ENCODE measurements around the gene CAMLG.
"Not testable (repeated sequence)": the region's sequence is repeated elsewhere in the genome, so short reads cannot be mapped to it uniquely, and the experiment has no call there.

Gene CAMLG

DNA sequence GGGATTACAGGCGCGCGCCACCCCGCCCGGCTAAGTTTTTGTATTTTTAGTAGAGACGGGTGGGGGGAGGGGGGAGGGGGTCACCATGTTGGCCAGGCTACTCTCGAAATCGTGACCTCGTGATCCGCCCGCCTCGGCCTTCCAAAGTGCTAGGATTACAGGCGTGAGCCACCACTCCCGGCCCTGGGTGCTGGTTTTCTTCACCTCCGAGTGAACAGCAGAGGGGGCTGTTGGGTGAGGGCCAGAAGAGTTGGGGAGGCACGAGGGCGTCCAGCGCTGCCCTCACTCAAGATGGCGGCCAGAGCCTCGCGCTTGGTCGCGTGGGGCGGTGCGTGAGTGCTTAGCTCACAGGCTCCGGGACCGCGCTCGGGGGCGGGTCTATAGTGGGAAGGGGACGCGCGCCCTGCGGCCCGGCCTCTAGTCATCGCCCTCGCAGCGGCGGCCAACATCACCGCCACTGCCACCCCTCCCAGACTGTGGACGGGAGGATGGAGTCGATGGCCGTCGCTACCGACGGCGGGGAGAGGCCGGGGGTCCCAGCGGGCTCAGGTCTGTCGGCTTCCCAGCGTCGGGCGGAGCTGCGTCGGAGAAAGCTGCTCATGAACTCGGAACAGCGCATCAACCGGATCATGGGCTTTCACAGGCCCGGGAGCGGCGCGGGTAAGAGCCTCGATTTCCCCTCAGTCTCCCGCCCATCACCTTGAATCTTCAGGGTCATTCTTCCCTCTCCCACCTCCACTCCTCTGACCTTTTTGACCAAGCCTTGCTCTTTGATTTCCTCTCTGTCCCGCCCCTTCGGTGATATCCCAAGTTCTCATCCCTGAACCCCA is at the start of gene CAMLG:
TSS of gene CAMLG (plus strand) at position 416 of the 830 bp plus-strand sequence. CDS start at position 489, 73 bp downstream.
- DNase-seq (ENCODE audit: low read depth in 2 of 2) = peak; percentile 92 to 93

DNA sequence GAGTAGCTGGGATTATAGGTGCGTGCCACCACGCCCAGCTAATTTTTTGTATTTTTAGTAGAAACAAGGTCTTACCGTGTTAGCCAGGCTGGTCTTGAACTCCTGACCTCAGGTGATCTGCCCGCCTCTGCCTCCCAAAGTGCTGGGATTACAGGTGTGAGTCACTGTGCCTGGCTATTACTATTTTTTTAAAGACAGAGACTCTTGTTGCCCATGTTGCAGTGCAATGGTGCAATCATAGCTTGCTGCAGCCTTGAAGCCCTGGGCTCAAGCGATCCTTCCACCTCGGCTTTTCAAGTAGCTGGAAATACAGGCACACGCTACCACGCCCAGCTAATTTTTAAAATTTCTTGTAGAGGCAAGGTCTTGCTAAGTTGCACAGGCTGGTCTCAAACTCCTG is 48.2 kb upstream of the CAMLG start:
- not testable (repeated sequence) for DNase-seq (ENCODE audit: low read depth in 2 of 2)

DNA sequence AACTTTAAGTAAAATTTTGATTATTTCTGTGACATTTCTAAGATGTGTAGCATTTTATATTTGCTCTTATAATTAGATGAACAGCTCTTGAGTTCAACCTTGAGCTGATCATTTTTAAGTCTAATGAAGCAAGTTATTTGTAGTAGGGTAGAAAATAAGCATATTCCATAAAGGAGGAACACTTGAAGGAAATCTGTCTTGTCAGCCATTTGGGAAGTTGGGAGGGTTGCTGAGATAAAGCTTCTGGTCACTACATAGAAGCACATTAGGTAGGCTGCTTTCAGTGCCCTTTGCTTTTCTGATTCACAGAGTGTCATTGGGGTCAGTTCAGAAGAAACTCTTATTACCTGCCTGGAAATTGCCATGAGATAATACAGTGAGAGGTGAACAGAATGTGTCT is 45.6 kb upstream of the CAMLG start:
- no peak for DNase-seq (ENCODE audit: low read depth in 2 of 2)

DNA sequence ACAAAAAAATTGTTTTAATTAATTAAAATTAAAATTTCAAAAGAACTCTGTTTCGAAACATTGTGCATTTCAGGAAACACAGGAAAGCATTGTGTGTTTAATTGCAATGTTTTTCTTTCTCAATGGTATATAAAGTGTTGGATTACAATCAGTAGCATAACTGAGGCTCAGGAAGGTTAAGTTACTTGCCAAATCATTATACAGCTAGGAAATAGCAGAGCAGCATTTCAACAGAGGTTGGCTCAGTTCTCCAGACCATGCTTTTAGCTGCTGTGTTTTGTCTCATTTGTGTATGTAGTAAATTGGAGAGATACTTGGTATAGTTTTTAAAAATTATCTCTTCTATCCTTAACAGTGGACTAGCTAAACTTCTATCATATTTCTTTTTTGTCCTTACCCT is 30.0 kb upstream of the CAMLG start:
- no peak for DNase-seq (ENCODE audit: low read depth in 2 of 2)

DNA sequence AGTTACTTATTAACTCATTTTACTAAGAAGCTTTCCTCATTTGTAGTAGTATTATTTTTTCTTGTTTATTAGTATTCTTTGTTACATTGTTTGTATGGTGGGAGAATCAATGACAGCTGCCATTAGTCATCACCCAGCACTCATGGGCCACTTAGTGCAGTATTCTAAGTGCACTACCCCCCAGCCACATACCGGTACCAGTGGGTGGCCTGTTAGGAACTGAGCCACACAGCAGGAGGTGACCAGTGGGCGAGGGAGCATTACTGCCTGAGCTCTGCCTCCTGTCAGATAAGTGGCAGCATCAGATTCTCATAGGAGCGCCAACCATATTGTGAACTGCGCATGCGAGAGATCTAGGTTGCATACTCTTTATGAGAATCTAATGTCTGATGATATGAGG is 24.2 kb upstream of the CAMLG start:
- DNase-seq (ENCODE audit: low read depth in 2 of 2) = no peak

DNA sequence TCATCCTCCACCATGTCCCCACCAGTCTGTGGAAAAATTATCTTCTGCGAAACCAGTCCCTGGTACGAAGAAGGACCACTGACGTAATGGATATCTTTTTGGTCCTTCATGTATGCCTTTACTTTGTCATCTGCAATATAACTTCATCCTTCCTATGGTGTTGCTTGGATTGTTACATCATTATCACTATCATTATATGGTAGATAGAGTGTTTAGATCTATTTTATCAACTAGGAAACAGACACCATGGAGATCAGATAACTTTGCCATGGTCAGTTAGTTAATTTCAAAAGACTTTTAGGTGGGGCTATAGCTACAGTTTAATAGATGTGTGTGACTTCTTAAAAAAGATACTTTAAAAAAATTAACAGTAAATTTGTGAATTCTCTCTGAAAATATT is 23.8 kb upstream of the CAMLG start:
- no peak for DNase-seq (ENCODE audit: low read depth in 2 of 2)

DNA sequence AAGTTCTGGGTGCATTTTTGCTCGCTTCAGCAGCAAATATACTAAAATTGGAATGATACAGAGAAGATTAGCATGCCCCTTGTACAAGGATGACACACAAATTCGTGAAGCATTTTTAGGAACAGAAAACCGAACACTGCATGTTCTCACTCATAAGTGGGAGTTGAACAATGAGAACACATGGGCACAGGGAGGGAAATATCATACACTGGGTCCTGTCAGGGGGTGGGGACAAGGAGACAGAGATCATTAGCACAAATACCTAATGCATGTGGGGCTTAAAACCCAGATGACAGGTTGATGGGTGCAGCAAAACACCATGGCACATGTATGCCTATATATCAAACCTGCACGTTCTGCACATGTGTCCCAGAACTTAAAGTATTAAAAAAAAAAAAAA is 22.9 kb upstream of the CAMLG start:
- DNase-seq (ENCODE audit: low read depth in 2 of 2) = not testable (repeated sequence)

DNA sequence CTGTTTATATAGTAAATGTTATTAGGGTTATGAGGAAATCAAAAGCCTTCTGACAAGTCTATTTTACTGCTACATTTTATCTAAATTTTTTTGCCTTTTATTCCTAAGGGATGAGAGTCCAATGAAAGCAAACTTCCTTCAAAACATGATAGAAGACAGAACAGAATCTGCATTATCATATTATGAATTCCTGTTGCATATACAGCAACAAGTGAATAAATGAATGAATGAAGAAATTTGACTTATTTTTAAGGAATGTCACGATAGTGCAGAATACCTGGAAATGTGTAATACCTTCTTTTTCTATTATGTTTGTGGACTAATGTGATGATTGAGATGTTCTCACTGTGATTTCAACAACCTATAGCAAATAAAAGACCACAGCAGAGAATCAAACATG is 13.5 kb upstream of the CAMLG start:
- DNase-seq (ENCODE audit: low read depth in 2 of 2) = no peak

DNA sequence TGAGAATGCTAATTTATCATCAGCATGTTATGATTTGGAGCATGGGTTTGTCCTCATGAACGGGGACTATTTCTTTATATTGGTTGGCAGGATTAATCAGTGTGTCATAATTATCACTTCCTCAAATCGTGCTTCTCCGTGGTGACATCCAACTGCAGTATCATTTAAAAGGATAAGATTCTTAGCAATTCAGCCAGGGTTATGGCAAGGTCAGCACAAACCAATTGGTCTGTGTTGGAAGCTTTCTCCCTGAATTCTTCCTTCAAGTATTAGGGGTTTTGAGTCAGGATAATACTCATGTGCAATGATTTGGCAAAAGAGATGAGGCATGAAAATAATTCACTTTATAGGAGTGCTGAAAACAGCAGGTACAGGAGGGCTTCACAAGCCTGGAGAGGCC is 5.5 kb upstream of the CAMLG start:
- DNase-seq (ENCODE audit: low read depth in 2 of 2) = no peak

DNA sequence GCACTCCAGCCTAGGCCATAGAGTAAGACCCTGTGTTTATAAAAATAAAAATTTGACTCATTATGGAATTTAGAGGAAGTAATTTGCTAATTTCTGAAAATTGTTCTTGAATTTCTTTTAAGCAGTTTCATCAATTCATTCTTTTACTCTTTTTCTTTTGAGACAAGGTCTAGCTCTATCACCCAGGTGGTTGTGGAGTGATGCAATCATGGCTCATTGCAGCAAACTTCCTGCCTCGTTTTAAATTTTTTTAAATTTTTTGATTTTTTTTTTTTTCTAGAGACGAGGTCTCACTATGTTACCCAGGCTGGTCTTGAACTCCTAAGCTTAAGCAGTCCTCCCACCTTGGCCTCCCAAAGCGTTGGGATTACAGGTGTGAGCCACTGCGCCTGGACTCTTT is 3.1 kb upstream of the CAMLG start:
- DNase-seq (ENCODE audit: low read depth in 2 of 2) = no peak

DNA sequence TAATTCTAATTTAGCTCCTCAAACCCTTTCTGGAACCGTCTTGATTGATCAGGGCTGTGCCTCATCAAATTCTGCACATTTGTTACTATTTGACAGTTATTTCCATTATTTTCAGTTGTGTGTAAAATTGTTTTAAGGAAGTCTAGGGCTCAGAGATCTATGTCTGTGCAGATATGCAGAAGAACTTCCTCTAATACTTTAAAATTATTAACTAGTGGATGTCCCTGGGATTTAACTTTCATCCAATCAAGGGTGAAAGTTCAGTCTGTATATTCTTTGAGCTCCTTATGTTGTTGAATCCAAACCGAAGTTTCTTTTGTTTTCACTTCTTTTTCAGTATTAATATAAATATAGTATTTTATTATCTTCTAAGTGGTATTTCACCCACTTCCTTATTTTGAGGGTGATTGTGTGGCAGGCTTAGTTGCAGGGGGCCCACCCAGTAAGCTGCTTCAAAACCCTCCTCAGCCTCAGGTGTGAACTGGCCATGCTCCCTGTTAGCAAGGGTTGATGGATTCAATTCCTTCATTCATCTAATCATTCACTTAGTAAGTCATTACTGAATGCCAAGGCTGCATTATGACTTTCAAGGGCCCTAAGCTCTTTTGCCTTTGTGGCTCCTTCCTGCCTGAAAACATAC is 2.1 kb upstream of the CAMLG start:
- DNase-seq (ENCODE audit: low read depth in 2 of 2) = no peak

DNA sequence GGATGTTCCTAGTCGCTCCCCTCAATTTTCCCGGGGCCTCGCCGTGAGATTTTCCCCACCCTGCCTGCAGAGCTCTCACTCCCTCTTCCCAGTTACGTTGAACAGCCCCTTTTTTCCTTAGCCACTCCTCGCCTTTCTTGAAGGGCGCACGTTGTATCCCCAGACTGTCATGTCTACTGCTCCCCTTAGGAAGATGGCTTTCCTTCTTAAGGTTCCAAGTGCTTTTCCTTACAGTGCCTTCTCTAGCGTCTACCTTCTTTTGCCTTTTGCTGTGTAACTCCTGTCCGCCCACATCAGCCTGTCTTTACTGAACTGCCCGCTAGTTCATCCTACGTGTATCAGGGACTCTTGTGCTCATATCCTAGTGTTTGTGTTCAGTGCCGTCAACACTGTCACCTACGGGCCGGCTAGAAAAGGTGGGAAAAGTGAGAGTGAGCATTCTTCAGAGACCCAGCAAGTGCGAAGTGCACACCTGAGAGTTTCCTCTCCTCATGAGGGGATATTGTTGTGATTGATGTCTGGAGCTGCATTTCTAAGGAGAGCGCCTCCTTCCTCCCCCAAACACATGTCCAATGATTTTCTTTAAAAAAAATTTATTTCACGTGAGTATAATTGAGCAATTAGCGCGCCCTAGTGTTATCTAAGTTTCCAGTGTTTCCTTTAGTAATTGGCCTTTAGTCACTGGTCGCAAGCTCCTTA is 764 bp downstream of the CAMLG start:
- no peak for DNase-seq (ENCODE audit: low read depth in 2 of 2)

DNA sequence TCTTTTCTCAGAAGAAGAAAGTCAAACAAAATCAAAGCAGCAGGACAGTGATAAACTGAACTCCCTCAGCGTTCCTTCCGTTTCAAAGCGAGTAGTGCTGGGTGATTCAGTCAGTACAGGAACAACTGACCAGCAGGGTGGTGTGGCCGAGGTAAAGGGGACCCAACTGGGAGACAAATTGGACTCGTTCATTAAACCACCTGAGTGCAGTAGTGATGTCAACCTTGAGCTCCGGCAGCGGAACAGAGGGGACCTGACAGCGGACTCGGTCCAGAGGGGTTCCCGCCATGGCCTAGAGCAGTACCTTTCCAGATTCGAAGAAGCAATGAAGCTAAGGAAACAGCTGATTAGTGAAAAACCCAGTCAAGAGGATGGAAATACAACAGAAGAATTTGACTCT is 2.7 kb downstream of the CAMLG start:
- DNase-seq (ENCODE audit: low read depth in 2 of 2) = no peak

DNA sequence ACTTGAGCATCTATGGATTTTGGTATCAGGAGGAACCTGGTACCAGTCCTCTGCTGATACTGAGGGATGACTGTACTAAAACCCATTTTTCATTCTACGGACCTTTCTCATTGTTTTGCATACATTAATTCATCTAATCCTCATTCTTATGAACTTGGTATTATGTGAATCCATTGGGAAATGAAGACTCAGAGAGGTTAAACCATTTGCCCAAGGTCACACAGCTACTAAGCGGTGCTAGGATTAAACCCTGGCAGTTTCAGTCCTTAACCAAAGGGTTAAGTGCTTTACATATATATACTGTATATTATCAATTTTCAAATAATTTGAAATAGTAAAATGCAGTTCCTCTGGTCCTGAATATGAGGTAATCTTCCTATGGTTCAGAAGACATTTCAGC is 3.8 kb downstream of the CAMLG start:
- no peak for DNase-seq (ENCODE audit: low read depth in 2 of 2)

DNA sequence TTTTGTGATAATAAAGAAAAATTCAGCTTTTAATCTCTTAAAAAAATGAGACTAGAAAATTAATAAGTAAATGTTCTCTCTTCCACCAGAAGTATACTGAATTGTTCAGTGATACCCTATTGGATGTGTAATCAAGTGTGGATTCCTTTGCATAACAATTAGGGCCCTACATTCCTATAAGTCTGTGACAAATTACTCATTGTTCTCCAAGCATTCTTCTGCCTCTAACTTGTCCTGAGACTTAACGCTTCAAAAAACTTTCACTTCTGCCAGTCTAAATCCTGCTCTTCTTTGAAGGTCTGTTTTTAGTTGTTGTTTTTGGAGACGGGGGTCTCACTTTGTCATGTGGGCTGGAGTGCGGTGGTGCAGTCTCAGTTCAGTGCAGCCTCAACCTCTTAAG is 11.1 kb downstream of the CAMLG start:
- DNase-seq (ENCODE audit: low read depth in 2 of 2) = no peak

DNA sequence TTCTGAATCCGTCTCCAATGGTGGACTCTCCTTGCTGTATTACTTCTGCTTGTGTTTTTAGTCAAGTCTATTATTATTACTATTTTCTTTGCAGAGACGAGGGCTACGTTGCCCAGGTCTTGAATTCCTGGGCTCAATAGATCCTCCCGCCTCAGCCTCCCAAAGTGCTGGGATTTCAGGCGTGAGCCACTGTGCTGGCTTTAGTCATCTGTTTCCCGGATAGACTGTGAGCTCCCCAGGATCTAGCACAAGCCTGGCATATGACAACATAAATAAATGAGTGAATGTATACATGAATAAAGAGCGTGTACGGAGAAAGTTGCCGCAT is 19.8 kb downstream of the CAMLG start:
- DNase-seq (ENCODE audit: low read depth in 2 of 2) = no peak

DNA sequence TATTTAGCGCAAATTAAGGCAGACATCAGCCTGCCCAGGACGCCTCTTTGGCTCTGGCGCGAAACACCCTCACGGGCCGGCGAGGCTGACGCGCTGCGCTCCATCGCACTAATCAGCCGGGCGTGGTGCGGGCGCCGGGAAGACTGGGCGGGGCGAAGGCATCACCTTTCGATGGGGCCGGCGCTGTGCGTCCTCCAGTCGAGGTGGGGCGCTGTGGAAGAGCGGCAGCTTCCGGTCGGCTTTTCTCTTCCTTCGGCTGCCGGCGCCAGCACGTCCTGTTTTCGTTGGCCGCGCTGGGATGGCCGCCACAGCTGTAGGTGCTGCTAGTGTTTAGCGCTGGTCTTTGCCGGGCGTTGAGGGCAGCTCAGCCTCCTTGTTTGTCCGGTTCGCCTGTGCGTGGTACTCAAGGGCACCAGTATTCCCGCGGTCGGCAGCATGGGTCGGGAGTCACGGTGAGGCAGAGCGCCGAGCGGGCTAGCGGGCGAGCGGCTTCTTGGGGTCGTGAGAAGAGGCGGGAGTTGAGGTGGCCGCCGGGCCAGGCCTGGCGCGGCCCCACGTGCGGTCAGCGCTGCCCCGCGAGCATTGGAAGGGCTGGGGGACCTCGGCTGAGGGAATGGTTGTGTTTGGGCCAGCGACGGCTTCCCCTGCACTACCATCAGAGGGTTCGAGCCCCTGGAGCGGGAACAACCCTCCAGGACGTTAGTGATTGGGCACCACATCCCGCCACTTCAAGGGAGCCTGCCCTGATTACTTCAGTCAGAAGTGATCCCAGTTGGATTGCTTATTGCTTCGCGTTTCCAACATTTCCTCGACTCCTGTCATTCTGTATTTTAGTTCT is 20.4 kb downstream of the CAMLG start, which contains the start of gene DDX46:
TSS of gene DDX46 (plus strand) at position 276 of the 838 bp plus-strand sequence. CDS start at position 436, 160 bp downstream.
- DNase-seq (ENCODE audit: low read depth in 2 of 2) = peak; percentile 65 to 73

DNA sequence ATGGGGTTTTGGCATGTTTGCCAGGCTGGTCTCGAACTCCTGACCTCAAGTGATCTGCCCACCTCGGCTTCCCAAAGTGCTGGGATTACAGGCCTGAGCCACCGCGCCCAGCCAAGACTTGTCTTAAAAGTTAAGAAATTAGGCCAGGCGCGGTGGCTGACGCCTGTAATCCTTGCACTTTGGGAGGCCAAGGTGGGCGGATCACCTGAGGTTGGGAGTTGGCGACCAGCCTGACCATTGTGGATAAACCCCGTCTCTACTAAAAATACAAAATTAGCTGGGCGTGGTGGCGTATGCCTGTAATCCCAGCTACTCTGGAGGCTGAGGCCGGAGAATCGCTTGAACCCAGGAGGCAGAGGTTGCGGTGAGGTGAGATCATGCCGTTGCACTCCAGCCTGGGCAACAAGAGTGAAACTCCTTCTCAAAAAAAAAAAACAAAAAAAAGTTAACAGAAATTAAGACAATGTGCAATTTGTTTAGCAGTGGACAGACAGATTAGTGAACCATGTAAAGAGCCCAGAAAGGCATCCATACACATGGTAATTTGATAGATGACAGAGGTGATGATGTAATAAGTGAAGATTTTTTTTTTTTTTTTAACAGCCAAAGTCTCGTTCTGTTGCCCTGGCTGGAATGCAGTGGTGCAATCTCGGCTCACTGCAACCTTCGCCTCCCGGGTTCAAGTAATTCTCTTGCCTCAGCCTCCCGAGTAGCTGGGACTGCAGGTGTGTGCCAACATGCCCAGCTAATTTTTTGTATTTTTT is 29.4 kb downstream of the CAMLG start:
- not testable (repeated sequence) for DNase-seq (ENCODE audit: low read depth in 2 of 2)

DNA sequence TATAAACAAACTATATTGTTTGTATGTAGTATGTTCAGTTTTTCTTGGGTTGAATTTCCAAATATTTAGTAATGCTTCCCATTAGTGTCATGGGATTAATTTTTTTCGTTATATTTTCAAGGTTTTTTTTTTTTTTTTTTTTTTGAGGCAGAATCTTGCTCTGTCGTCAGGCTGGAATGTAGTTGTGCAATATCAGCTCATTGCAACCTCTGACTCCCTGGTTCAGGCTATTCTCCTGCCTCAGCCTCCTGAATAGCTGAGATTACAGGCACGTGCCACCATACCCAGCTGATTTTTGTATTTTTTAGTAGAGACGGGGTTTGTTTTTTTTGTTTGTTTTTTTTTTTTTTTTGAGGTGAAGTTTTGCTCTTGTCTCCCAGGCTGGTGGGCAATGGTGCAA is 30.9 kb downstream of the CAMLG start:
- DNase-seq (ENCODE audit: low read depth in 2 of 2) = peak in 1 of 2 experiments; percentile 12

DNA sequence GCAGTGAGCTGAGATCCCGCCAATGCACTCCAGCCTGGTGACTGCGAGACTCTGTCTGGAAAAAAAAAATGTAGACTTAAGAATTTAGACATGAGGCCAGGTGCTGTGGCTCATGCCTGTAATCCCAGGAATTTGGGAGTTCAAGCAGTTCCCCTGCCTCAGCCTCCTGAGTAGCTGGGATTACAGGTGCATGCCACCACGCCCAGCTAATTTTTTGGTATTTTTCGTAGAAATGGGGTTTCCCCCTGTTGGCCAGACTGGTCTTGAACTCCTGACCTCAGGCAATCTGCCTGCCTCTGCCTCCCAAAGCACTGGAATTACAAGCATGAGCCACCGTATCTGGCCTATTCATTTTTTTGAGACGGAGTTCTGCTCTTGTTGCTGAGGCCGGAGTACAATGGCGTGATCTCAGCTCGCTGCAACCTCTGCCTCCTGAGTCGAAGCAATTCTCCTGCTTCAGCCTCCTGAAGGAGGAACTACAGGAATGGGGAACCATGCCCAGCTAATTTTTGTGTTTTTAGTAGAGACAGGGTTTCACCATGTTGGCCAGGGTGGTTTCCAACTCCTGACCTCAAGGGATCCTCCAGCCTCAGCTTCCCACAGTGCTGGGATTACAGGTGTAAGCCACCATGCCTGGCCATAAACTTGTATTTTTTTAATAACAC is 34.2 kb downstream of the CAMLG start:
- no peak for DNase-seq (ENCODE audit: low read depth in 2 of 2)

DNA sequence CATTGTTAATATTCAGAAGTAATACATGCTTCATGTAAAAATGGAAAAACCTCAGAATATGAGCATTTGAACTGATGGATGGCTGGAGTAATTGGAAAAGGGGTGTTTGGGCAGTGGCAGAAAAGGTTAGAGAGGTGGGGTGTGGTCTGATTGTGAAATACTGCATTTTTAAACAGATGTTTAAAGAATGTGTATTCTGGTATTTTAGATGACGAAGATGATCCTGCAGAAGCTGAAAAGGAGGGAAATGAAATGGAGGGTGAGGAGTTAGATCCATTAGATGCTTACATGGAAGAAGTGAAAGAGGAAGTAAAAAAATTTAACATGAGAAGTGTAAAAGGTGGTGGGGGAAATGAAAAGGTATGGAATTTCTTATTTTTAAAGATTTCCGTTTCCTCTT is 39.0 kb downstream of the CAMLG start:
- no peak for DNase-seq (ENCODE audit: low read depth in 2 of 2)

All from fibroblast of skin of left biceps (primary cell).